ENCODE results near the gene MTFR2. TPM values are rescaled to one million over a fixed set of nuclear protein-coding genes. Genes with fewer than 3 reads are reported as not detected.

The MTFR2 gene
- total RNA-seq, 4 donors from 2014 or later: 0.62 TPM; not detected in 3

- 69 to 82% methylated on average over 4 to 5 of the region's 5 CpGs for WGBS, 2 donors (ENCODE audit: low coverage in 1 of 2)
- no peaks in the 10 kb centered on the region for H3K4me1 ChIP-seq
- H3K9me3 ChIP-seq: no peaks in the 10 kb centered on the region
- no peak for TF ChIP-seq EP300 (IDR thresholded peaks at IDR 0.05)
- TF ChIP-seq, protein P1, sequence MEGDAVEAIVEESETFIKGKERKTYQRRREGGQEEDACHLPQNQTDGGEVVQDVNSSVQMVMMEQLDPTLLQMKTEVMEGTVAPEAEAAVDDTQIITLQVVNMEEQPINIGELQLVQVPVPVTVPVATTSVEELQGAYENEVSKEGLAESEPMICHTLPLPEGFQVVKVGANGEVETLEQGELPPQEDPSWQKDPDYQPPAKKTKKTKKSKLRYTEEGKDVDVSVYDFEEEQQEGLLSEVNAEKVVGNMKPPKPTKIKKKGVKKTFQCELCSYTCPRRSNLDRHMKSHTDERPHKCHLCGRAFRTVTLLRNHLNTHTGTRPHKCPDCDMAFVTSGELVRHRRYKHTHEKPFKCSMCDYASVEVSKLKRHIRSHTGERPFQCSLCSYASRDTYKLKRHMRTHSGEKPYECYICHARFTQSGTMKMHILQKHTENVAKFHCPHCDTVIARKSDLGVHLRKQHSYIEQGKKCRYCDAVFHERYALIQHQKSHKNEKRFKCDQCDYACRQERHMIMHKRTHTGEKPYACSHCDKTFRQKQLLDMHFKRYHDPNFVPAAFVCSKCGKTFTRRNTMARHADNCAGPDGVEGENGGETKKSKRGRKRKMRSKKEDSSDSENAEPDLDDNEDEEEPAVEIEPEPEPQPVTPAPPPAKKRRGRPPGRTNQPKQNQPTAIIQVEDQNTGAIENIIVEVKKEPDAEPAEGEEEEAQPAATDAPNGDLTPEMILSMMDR (IDR thresholded peaks at IDR 0.05): no peak
- no peak overlapping the region for H3K27ac ChIP-seq
- H3K4me3 ChIP-seq: no peak overlapping the region
- no peaks in the 10 kb centered on the region for H3K36me3 ChIP-seq
- H3K27me3 ChIP-seq: no peaks in the 10 kb centered on the region
- no peak for ATAC-seq
These were observed 48.4 kb downstream of the MTFR2 start for GRCh38 chr6:136201732-136202131.

DNA sequence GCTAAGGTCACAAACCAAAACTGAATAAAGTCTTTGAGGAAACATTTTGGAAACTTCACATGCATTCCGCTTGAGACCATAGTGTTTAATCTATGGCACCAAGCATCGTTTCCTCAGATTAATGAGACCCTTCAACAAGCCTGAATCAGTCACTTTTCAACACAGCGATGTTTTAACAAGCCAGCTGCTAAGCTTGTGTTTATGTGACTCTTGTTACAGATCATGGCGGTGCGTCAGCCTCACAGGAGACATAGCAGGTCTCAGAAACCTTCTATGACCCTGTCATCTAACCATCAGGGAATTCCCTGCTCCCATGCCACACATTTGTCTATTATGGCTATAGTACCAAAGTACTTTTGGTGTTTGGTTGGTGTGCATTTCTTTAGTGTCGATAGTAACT lies 57.2 kb downstream of the MTFR2 start:
- no peak overlapping the region for H3K4me3 ChIP-seq
- H3K9me3 ChIP-seq: no peaks in the 10 kb centered on the region
- peaks cover 0 to 28% of the 10 kb centered on the region in 2 donors for H3K36me3 ChIP-seq
- H3K27ac ChIP-seq: no peak overlapping the region
- ATAC-seq: no peak
- H3K4me1 ChIP-seq: no peaks in the 10 kb centered on the region
- WGBS, 2 donors (ENCODE audit: low coverage in 1 of 2): 76% methylated on average over 6 of the region's 6 CpGs
- H3K27me3 ChIP-seq: no peaks in the 10 kb centered on the region
- TF ChIP-seq, protein P1 (IDR thresholded peaks at IDR 0.05): no peak

DNA sequence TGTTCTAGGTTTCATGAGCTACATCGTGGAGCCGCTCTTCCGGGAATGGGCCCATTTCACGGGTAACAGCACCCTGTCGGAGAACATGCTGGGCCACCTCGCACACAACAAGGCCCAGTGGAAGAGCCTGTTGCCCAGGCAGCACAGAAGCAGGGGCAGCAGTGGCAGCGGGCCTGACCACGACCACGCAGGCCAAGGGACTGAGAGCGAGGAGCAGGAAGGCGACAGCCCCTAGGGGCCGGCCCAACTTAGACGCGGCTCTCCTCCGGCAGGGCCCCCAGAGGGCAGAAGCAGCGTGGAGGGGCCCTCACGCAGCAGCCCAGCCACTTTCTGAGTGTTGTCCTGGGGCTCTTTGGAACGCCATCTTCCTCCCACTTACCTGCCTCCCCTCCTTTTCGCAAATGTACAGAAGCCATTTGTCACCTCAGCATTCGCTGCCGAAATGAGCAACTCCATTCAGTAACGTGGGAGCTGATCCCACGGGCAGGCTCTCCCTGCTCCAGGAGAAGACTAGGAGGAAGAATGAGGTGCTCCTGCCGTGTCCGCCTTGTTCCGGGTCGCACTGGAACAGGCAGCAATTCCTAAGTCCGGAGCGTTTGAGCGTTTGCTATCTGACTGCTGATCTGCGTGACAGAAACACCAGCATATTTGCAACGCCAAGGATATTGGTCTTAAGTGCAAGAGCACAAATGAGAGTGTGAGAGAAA lies 58.4 kb downstream of the MTFR2 start:
- no peak overlapping the region for H3K4me3 ChIP-seq
- H3K27ac ChIP-seq: no peak overlapping the region
- TF ChIP-seq POLR2A (IDR thresholded peaks at IDR 0.05): no peak
- TF ChIP-seq EP300 (IDR thresholded peaks at IDR 0.05): no peak
- TF ChIP-seq, protein P1 (IDR thresholded peaks at IDR 0.05): no peak
- no peak for TF ChIP-seq POLR2AphosphoS5 (IDR thresholded peaks at IDR 0.05)
- peaks cover 0 to 40% of the 10 kb centered on the region in 2 donors for H3K36me3 ChIP-seq
- no peak for ATAC-seq
- WGBS, 2 donors (ENCODE audit: low coverage in 1 of 2): 82 to 88% methylated on average over 5 to 12 of the region's 32 CpGs
- no peaks in the 10 kb centered on the region for H3K4me1 ChIP-seq
- no peaks in the 10 kb centered on the region for H3K27me3 ChIP-seq
- H3K9me3 ChIP-seq: no peaks in the 10 kb centered on the region

DNA sequence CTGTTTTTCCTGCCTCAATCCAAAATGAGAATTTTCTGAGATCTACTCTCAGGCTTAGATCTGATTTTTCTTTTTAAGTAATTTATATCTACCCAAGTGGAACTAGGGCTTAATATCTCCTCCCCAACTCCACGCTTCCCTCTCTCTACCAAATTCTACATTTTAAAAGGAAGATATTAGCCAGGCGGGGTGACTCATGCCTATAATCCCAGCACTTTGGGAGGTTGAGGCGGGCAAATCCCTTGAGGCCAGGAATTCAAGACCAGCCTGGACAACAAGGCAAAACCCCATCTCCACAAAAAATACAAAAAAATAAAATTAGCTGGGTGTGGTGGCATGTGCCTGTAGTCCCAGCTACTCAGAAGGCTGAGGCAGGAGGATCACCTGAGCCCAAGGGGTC lies 61.0 kb downstream of the MTFR2 start:
- ATAC-seq: no peak
- no peaks in the 10 kb centered on the region for H3K27me3 ChIP-seq
- H3K4me1 ChIP-seq: no peaks in the 10 kb centered on the region
- WGBS, 2 donors (ENCODE audit: low coverage in 1 of 2): 83 to 100% methylated on average over 1 to 2 of the region's 3 CpGs
- peaks cover 0 to 47% of the 10 kb centered on the region in 2 donors for H3K36me3 ChIP-seq
- no peak overlapping the region for H3K4me3 ChIP-seq
- H3K27ac ChIP-seq: no peak overlapping the region
- TF ChIP-seq POLR2AphosphoS5 (IDR thresholded peaks at IDR 0.05) (no peak), EP300 (IDR thresholded peaks at IDR 0.05) (no peak), POLR2A (IDR thresholded peaks at IDR 0.05) (no peak)
- TF ChIP-seq, protein P1 (IDR thresholded peaks at IDR 0.05): no peak
- H3K9me3 ChIP-seq: no peaks in the 10 kb centered on the region

- H3K27ac ChIP-seq: no peak overlapping the region
- 71 to 75% methylated on average over 2 of the region's 2 CpGs for WGBS, 2 donors (ENCODE audit: low coverage in 1 of 2)
- H3K36me3 ChIP-seq: peaks cover 0 to 47% of the 10 kb centered on the region in 2 donors
- no peak for ATAC-seq
- TF ChIP-seq, protein P1 (IDR thresholded peaks at IDR 0.05): no peak
- TF ChIP-seq POLR2A (IDR thresholded peaks at IDR 0.05) (no peak), EP300 (IDR thresholded peaks at IDR 0.05) (no peak), POLR2AphosphoS5 (IDR thresholded peaks at IDR 0.05) (no peak)
- no peak overlapping the region for H3K4me3 ChIP-seq
- no peaks in the 10 kb centered on the region for H3K27me3 ChIP-seq
- no peaks in the 10 kb centered on the region for H3K9me3 ChIP-seq
- no peaks in the 10 kb centered on the region for H3K4me1 ChIP-seq
These were observed 61.6 kb downstream of the MTFR2 start for GRCh38 chr6:136188486-136188885.

Measured in gastroesophageal sphincter (tissue), 4 donors.